Measurements from ENCODE around the gene MAT2B. TPM values are rescaled to one million over a fixed set of nuclear protein-coding genes. Genes with fewer than 3 reads are reported as not detected.

MAT2B gene
- 84.7 and 90.6 TPM in 2 replicates for total RNA-seq

GRCh38 chr5:163505368-163506094 is at the start of gene MAT2B:
MAT2B (plus strand) TSS chr5:163505619; CDS start chr5:163505687, 68 bp downstream.

GRCh38 chr5:163459819-163460561 is 45.4 kb upstream of the MAT2B start, which contains the start of gene NUDCD2:
NUDCD2 (minus strand) TSS chr5:163460102; CDS start chr5:163460050, 52 bp downstream.

GRCh38 chr5:163460562-163461171 is 44.8 kb upstream of the MAT2B start, which contains the start of gene HMMR:
HMMR (plus strand) TSS chr5:163460632; CDS start chr5:163460693, 61 bp downstream.

Other genes starting within 250 kb of the MAT2B start
- 155 and 182 TPM in 2 replicates for gene CCNG1, start 68.0 kb upstream of the MAT2B start, total RNA-seq
- 6.5 and 10.8 TPM in 2 replicates for gene NUDCD2, start 45.5 kb upstream of the MAT2B start, total RNA-seq
- gene HMMR, start 45.0 kb upstream of the MAT2B start, total RNA-seq, result 40.6 and 55.0 TPM in 2 replicates